C4-2B (cell line): ENCODE results near the gene PTGR3.
"Not testable (repeated sequence)": the region's sequence is repeated elsewhere in the genome, so short reads cannot be mapped to it uniquely, and the experiment has no call there.

Experiments used
- H3K27ac ChIP-seq: fragments of 450-650 bp; 2 replicates; pipeline ENCODE4 v1.5.1; 2017
- CTCF ChIP-seq: fragments of 450-650 bp; conservative IDR thresholded peaks from 2 replicates; pipeline ENCODE4 v1.5.1; 2017; ENCODE audit warnings: mild to moderate bottlenecking
- ZFX ChIP-seq: fragments of 450-650 bp; IDR thresholded peaks from 2 replicates; pipeline ENCODE4 v1.6.1; 2017

Gene PTGR3

GRCh38 chr18:75192899-75193298, 16.0 kb downstream of the PTGR3 start:
- TF ChIP-seq CTCF (no peak), ZFX (no peak)
- H3K27ac ChIP-seq, result no peak overlapping the region

GRCh38 chr18:75189696-75190095, 19.2 kb downstream of the PTGR3 start:
- TF ChIP-seq CTCF (no peak), ZFX (no peak)
- no peak overlapping the region for H3K27ac ChIP-seq

- H3K27ac ChIP-seq, result not testable (repeated sequence)
These were observed 21.2 kb downstream of the PTGR3 start for GRCh38 chr18:75187702-75188101.

- TF ChIP-seq ZFX (no peak), CTCF (no peak)
- H3K27ac ChIP-seq, result no peak overlapping the region
These were observed 23.5 kb downstream of the PTGR3 start for GRCh38 chr18:75185460-75185859.

GRCh38 chr18:75183973-75184493, 24.9 kb downstream of the PTGR3 start:
- TF ChIP-seq ZFX (no peak), CTCF (no peak)
- H3K27ac ChIP-seq, result no peak overlapping the region

GRCh38 chr18:75183524-75183923, 25.4 kb downstream of the PTGR3 start:
- no peak overlapping the region for H3K27ac ChIP-seq

GRCh38 chr18:75179819-75180600, 28.9 kb downstream of the PTGR3 start:
- TF ChIP-seq CTCF (no peak), ZFX (no peak)
- no peak overlapping the region for H3K27ac ChIP-seq

More at GRCh38 chr18:75183524-75183923, 25.4 kb downstream of the PTGR3 start:
- no peak for TF ChIP-seq ZFX
- TF ChIP-seq CTCF, result no peak

GRCh38 chr18:75178376-75178775, 30.6 kb downstream of the PTGR3 start:
- no peak overlapping the region for H3K27ac ChIP-seq
- TF ChIP-seq CTCF (no peak), ZFX (no peak)
